HCT116 (cell line): ENCODE data around the gene LRRC31. TPM values are rescaled to one million over a fixed set of nuclear protein-coding genes. Genes with fewer than 3 reads are reported as not detected.

Experiments
- ATAC-seq: fragments of 200-7000 bp; cut with Tn5 transposase; 2 replicates; pipeline ENCODE4 v1.9.1; 2020; ENCODE audit warnings: mild to moderate bottlenecking, moderate library complexity
- BruUV-seq: library from RNA; stranded (reverse); fragments of 400-500 nt; replicated peaks from 2 replicates; lab custom pipeline; 2021; lab: Mats Ljungman, UMichigan
- CTCF ChIA-PET: fragments of 300-600 bp; sonication (Branson Sonifier 250); formaldehyde crosslinking; loops from one replicate; lab custom pipeline; 2021; ENCODE audit warnings: antibody characterized with exemption; lab: Charles Lee
- POLR2A ChIA-PET: fragments of 300-600, 350-600 bp; sonication (Branson Sonifier 250); formaldehyde crosslinking; loops from one replicate; lab custom pipeline; 2021; ENCODE audit warnings: antibody characterized with exemption; lab: Charles Lee
- RAD21 ChIA-PET, 2 experiments: fragments of 300-600 bp; sonication (Branson Sonifier 250); formaldehyde crosslinking; loops; one replicate each; lab custom pipeline; 2023; ENCODE audit warnings: low total read pairs in 2 of 2; ENCODE audit not compliant: uncharacterized antibody in 2 of 2, unreplicated experiment in 2 of 2, low non-redundant PET in 1 of 2; lab: Charles Lee
- DNase-seq: peaks from one replicate; pipeline ENCODE4 v3.0.0-alpha.2; 2010; ENCODE audit warnings: low read depth, low spot score
- H2AFZ ChIP-seq: fragments of 200-600 bp; shearing (Covaris generic), sonication (generic); 2 replicates; pipeline ENCODE4 v1.6.1; 2017; ENCODE audit warnings: low read depth, mixed run types, mixed read lengths, antibody characterized with exemption, low read length; ENCODE audit not compliant: poor library complexity, severe bottlenecking
- H3K27ac ChIP-seq: 2 replicates; pipeline ENCODE4 v1.5.1; 2012; ENCODE audit warnings: low read depth, low read length
- H3K27me3 ChIP-seq: fragments of 200-600 bp; sonication (generic); 2 replicates; pipeline ENCODE4 v1.6.1; 2016; ENCODE audit warnings: mixed run types, low read length, mixed read lengths; ENCODE audit not compliant: insufficient read depth
- H3K36me3 ChIP-seq, 2 experiments: fragments of 200-500 bp in 1 of 2; fragments of 200-600 bp in 1 of 2; sonication (Bioruptor generic) in 1 of 2; sonication (generic) in 1 of 2; 2 replicates each; pipeline versions ENCODE4 v1.5.1 to v1.6.1; 2014 to 2016; ENCODE audit warnings: low read length in 2 of 2, inconsistent platforms in 1 of 2, mixed read lengths in 1 of 2, mixed run types in 1 of 2; ENCODE audit not compliant: insufficient read depth in 2 of 2, control insufficient read depth in 1 of 2
- H3K4me1 ChIP-seq, 2 experiments: fragments of 200-600 bp in 1 of 2; sonication (generic) in 1 of 2; 2 replicates each; pipeline versions ENCODE4 v1.5.1 to v1.6.1; 2012 to 2017; ENCODE audit warnings: low read length in 2 of 2, inconsistent platforms in 1 of 2, mild to moderate bottlenecking in 1 of 2, mixed read lengths in 1 of 2, mixed run types in 1 of 2, moderate library complexity in 1 of 2; ENCODE audit not compliant: insufficient read depth in 2 of 2, control insufficient read depth in 1 of 2
- H3K4me2 ChIP-seq: fragments of 200-600 bp; sonication (generic); 2 replicates; pipeline ENCODE4 v1.6.1; 2017; ENCODE audit warnings: mixed run types, low read length, mixed read lengths
- H3K4me3 ChIP-seq, 2 experiments: fragments of 200-600 bp in 1 of 2; sonication (generic) in 1 of 2; replicated peaks in 1 of 2; 2 replicates each; pipeline ENCODE4 v1.5.1; 2011 to 2016; ENCODE audit warnings: low read length in 2 of 2, control low read depth in 1 of 2, low read depth in 1 of 2, mild to moderate bottlenecking in 1 of 2, mixed read lengths in 1 of 2, mixed run types in 1 of 2
- H3K79me2 ChIP-seq: fragments of 200-600 bp; sonication (generic); 2 replicates; pipeline ENCODE4 v1.6.1; 2017; ENCODE audit warnings: mild to moderate bottlenecking, mixed run types, low read length, moderate library complexity, mixed read lengths; ENCODE audit not compliant: insufficient read depth
- H3K9ac ChIP-seq: fragments of 200-600 bp; sonication (generic); 2 replicates; pipeline ENCODE4 v1.6.1; 2016; ENCODE audit warnings: low read length, mixed read lengths
- H3K9me2 ChIP-seq: fragments of 200-600 bp; sonication (generic), shearing (Covaris generic); 2 replicates; pipeline ENCODE4 v1.6.1; 2017; ENCODE audit warnings: mixed run types, mild to moderate bottlenecking, moderate library complexity; ENCODE audit not compliant: insufficient read depth
- H3K9me3 ChIP-seq, 2 experiments: fragments of 200-500 bp in 1 of 2; fragments of 200-600 bp in 1 of 2; sonication (Bioruptor generic) in 1 of 2; sonication (generic) in 1 of 2; 2 replicates each; pipeline ENCODE4 v1.6.1; 2014 to 2017; ENCODE audit warnings: low read length in 2 of 2, mixed read lengths in 2 of 2, inconsistent platforms in 1 of 2, low read depth in 1 of 2, mild to moderate bottlenecking in 1 of 2, mixed run types in 1 of 2, moderate library complexity in 1 of 2; ENCODE audit not compliant: control insufficient read depth in 1 of 2, insufficient read depth in 1 of 2
- H4K20me1 ChIP-seq: fragments of 200-600 bp; sonication (generic), shearing (Covaris generic); 2 replicates; pipeline ENCODE4 v1.6.1; 2017; ENCODE audit warnings: mixed run types, mild to moderate bottlenecking, moderate library complexity; ENCODE audit not compliant: insufficient read depth
- ATF3 ChIP-seq: IDR thresholded peaks from 2 replicates; pipeline ENCODE4 v1.6.1; 2012
- CBX3 ChIP-seq: IDR thresholded peaks from 2 replicates; pipeline ENCODE4 v1.6.1; 2012; ENCODE audit warnings: low read depth
- CEBPB ChIP-seq: IDR thresholded peaks from 2 replicates; pipeline ENCODE4 v1.6.1; 2012; ENCODE audit warnings: low read depth
- CTCF ChIP-seq, 3 experiments: fragments of 200-600 bp in 1 of 3; sonication (generic) in 1 of 3; IDR thresholded peaks in 2 of 3; conservative IDR thresholded peaks in 1 of 3; 2 replicates each; pipeline ENCODE4 v1.5.1; 2012 to 2017; ENCODE audit warnings: low read depth in 2 of 3, low read length in 2 of 3, antibody characterized with exemption in 1 of 3, borderline replicate concordance in 1 of 3, control low read depth in 1 of 3, mild to moderate bottlenecking in 1 of 3, mixed read lengths in 1 of 3, mixed run types in 1 of 3, moderate library complexity in 1 of 3; ENCODE audit not compliant: insufficient read depth in 1 of 3
- EZH2 ChIP-seq: fragments of 200-600 bp; sonication (generic); IDR thresholded peaks from 2 replicates; pipeline ENCODE4 v1.6.1; 2017; ENCODE audit warnings: antibody characterized with exemption, mixed run types
- EZH2phosphoT487 ChIP-seq: fragments of 200-600 bp; IDR thresholded peaks from 2 replicates; pipeline ENCODE4 v1.6.1; 2018; ENCODE audit warnings: antibody characterized with exemption, borderline replicate concordance
- MAX ChIP-seq: IDR thresholded peaks from 2 replicates; pipeline ENCODE4 v1.6.1; 2012
- REST ChIP-seq: IDR thresholded peaks from 2 replicates; pipeline ENCODE4 v1.6.1; 2012; ENCODE audit warnings: low read depth
- YY1 ChIP-seq: IDR thresholded peaks from 2 replicates; pipeline ENCODE4 v1.6.1; 2011; ENCODE audit warnings: low read length, low read depth, moderate library complexity, mild to moderate bottlenecking; ENCODE audit not compliant: insufficient replicate concordance; ENCODE audit errors: extremely low read depth
- ZFX ChIP-seq: fragments of 450-650 bp; IDR thresholded peaks from 2 replicates; pipeline ENCODE4 v1.6.1; 2017
- intact Hi-C: fragments of 100-400 bp; cut with micrococcal nuclease; formaldehyde crosslinking; loops from 2 replicates; pipeline ENCODE4 v1.10.0; 2022
- total RNA-seq: library from RNA; stranded (reverse); gene quantifications from one replicate; pipeline ENCODE4 v1.2.1, GENCODE V29; 2021; ENCODE audit not compliant: unreplicated experiment

Gene LRRC31
- total RNA-seq, 1 experiment from 2014 or later = not detected

GRCh38 chr3:169841171-169841570 lies 28.6 kb downstream of the LRRC31 start:
- no peaks in the 10 kb centered on the region for H3K36me3 ChIP-seq
- intact Hi-C loops = no loop called here
- H3K9me3 ChIP-seq = no peaks in the 10 kb centered on the region
- H3K4me3 ChIP-seq = no peak overlapping the region
- RAD21 ChIA-PET = interaction anchor here in 1 of 2 experiments (0.6 kb wide), 1 partner anchor 72 kb away, joined by 3 read pairs; the partner anchor contains the start of gene ACTRT3
- POLR2A ChIA-PET = no interaction called here
- H4K20me1 ChIP-seq = no peaks in the 10 kb centered on the region
- no peak overlapping the region for H2AFZ ChIP-seq
- no peaks in the 10 kb centered on the region for H3K9me2 ChIP-seq
- H3K27ac ChIP-seq = no peak overlapping the region
- H3K4me2 ChIP-seq = no peak overlapping the region
- H3K27me3 ChIP-seq = no peaks in the 10 kb centered on the region
- no peak overlapping the region for H3K9ac ChIP-seq
- no peaks in the 10 kb centered on the region for H3K4me1 ChIP-seq
- no peaks in the 10 kb centered on the region for H3K79me2 ChIP-seq
- CTCF ChIA-PET = interaction anchor here (1.4 kb wide), 1 partner anchor 21 kb away, joined by 3 read pairs; no protein-coding TSS in a partner anchor
- ATAC-seq (no peak), DNase-seq (no peak)
- TF ChIP-seq CEBPB = no peak
- no peak for TF ChIP-seq ZFX
- TF ChIP-seq MAX = no peak
- TF ChIP-seq EZH2 = no peak
- no peak for TF ChIP-seq YY1
- no peak for TF ChIP-seq EZH2phosphoT487
- TF ChIP-seq ATF3 = no peak
- no peak for TF ChIP-seq CBX3
- no peak for TF ChIP-seq CTCF (IDR thresholded peaks at IDR 0.05 in 2 of 3, conservative IDR thresholded peaks at IDR 0.05 in 1 of 3; ENCODE audit: borderline replicate concordance in 1 of 3, insufficient read depth in 1 of 3, low read depth in 2 of 3, low read length in 2 of 3)
- no peak for TF ChIP-seq REST
- no TSS peak for BruUV-seq
